Fibroblast of pulmonary artery (primary cell): ENCODE measurements around the gene FAM131C.

ENCODE experiments used
- DNase-seq: peaks from one replicate; pipeline ENCODE4 v3.0.0-alpha.2; 2010; ENCODE audit warnings: low read depth
- H3K4me3 ChIP-seq: replicated peaks from 2 replicates; pipeline ENCODE4 v1.5.1; 2011; ENCODE audit warnings: low read depth, mild to moderate bottlenecking, control low read depth, low read length, moderate library complexity
- TF ChIP-seq, protein P1 (sequence below): IDR thresholded peaks from 2 replicates; pipeline ENCODE4 v1.5.1; 2011; ENCODE audit warnings: mild to moderate bottlenecking, control low read depth, low read length, inconsistent platforms; ENCODE audit errors: missing control alignments

The FAM131C gene

DNA sequence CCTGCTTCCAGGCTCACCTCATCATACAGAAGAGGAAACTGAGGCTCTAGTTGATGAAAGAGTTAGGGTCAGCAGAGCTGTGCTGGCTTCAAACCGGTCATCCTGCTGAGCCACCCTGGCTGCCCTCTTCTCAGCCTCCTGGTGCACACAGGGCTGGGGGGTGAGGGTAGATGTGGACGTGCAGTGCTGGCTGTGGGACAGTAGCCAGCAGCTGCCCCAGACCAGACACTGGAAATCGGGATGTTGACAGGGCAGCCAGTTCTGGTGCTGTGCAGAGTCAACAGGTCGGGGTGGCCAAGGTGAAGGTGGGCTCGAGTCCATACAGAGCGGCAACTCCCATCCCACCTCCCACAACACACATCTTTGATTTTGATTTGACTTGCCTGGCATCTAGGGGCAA is 53.1 kb downstream of the FAM131C start:
- H3K4me3 ChIP-seq, result no peak overlapping the region
- no peak for DNase-seq
- TF ChIP-seq, protein P1, sequence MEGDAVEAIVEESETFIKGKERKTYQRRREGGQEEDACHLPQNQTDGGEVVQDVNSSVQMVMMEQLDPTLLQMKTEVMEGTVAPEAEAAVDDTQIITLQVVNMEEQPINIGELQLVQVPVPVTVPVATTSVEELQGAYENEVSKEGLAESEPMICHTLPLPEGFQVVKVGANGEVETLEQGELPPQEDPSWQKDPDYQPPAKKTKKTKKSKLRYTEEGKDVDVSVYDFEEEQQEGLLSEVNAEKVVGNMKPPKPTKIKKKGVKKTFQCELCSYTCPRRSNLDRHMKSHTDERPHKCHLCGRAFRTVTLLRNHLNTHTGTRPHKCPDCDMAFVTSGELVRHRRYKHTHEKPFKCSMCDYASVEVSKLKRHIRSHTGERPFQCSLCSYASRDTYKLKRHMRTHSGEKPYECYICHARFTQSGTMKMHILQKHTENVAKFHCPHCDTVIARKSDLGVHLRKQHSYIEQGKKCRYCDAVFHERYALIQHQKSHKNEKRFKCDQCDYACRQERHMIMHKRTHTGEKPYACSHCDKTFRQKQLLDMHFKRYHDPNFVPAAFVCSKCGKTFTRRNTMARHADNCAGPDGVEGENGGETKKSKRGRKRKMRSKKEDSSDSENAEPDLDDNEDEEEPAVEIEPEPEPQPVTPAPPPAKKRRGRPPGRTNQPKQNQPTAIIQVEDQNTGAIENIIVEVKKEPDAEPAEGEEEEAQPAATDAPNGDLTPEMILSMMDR, result no peak

DNA sequence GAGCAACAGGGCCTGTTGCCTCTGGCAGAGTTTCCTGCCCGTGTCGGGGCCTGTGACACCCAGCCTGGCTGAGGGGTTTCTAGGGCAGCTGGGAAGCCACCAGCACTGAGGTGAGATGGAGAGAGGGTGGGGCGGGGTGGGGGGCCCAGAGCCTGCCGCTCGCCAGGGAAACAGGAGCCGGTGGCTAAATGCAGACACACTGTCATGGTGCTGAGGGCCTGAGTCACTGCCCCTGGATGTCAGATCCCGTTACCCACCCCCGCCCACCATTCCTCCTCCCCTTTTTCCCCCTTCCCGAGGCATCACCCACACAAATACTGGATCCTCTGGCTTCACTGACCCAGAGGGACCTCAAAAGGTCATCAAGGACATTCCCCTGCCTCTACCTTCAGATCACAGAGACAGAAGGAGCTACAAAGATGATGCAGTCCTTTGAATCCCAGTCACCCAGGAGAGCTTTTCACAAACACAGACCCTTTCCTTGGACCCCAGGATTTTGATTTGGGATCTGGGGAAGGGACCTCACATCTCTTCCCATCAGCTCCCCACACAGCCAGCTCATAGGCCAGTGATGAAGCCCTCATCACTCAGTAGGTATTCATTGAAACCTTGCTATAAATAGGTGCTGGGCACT is 53.7 kb downstream of the FAM131C start:
- TF ChIP-seq, protein P1, result no peak
- no peak for DNase-seq
- H3K4me3 ChIP-seq, result no peak overlapping the region

DNA sequence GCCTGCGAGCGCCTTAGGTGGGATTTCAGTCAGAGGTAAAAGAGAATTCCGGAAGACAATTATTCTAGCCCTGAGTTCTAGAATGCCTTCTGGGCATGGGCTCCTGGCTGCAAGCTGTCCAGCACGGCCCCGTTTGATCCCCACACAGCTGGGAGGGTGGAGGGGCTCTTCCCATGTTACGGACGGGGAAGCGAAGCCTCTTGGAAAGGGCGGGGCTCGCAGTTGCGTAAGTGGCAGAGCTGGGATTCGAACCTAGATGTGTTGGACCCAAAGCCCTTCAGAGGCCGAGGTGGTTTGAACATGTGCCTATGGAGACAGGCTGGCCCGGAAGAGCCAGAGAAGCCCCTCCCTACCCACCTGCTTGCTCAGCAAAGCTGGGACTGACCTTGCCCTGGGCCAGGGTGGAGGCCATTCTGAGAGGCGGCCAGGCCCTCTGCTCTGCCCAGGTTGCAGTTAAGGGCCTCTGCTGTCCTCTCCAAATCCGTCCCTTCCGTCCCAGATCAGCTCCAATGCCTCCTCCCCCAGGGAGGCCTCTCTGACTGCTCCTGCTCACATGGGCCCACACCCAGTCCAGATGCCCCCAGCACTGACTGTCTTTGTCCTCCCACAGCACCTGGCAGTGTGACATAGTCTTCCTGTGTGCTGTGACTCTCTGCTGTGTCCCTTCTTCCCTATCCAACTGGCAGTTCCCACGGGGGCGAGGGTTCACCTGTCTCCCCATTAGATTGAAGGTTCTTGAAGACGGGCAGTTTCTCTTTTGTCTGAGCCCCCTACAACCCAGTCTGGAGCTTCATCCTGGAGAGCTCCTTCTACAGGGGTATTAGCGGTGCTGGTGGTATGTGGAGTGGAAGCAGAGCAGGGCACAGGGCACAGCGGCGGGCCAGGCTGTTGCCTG is 54.5 kb downstream of the FAM131C start:
- H3K4me3 ChIP-seq, result no peak overlapping the region
- TF ChIP-seq, protein P1, result no peak
- DNase-seq, result no peak

DNA sequence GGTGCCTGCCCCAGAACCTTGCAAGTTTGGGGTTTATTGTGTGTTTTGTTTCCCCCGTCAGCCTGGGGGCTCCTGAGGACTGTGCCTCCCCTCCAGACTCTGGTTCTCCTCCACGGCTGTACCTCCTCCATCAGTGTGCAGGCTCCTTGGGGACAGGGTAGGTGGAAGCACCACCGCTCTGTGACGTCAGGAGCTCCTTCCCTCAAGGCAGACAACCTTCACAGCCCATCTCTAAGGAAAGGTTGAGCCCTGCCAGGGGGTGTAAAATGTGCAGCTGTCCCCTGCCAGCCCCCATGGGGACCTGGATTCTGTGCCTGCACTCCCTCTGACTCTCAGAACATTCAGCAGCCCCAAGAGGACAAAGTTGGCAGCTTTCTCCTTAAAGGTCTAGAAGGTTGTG is 55.1 kb downstream of the FAM131C start:
- no peak overlapping the region for H3K4me3 ChIP-seq
- TF ChIP-seq, protein P1, result no peak
- peak; percentile 11 for DNase-seq

DNA sequence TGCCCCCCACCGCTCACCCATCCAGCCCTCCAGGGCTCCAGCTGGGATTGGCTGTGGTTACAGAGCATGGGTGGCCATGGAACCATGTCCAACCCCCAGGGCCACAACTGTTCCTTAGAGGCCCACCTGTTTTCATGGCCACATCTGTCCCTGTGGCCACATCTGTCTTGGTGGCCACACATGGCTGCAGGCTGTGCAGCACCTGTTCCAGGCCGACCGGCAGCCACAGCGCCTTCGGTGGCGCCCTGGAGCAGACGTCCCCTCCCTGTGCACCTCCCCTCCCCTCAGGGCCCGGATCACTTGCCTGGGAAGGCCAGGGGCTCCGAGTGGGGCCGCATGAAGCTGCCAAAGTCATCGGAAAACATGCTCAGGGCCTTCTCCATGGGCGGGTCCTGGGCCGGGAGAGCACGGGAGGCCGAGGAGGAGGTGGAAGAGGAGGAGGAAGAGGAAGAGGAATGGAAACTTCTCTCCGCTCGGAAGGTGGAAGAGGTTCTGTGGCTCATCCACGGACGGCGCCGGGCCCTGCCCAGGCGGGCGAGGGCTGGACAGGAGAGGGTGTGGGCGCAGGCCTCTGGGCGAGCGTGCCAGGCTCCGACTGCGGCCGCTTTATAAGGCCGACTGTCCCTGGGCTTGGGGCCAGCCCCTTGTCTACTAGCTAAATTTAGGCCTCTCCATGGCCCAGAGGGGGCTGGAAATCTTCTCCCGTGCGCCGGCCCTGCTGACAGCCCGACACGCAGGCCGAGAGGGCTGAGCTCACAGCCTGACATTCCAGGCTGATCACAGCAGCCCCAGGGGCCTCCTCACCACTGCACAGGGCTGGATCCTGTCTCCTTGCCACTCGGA is 55.8 kb downstream of the FAM131C start, which contains the start of gene HSPB7:
Gene HSPB7 (minus strand): TSS at position 583 of the 843 bp plus-strand sequence. CDS start 80 bp downstream, at position 503.
- peak; percentile 80 for DNase-seq
- no peak within 1 kb of the TSS for H3K4me3 ChIP-seq
- TF ChIP-seq, protein P1, result no peak

DNA sequence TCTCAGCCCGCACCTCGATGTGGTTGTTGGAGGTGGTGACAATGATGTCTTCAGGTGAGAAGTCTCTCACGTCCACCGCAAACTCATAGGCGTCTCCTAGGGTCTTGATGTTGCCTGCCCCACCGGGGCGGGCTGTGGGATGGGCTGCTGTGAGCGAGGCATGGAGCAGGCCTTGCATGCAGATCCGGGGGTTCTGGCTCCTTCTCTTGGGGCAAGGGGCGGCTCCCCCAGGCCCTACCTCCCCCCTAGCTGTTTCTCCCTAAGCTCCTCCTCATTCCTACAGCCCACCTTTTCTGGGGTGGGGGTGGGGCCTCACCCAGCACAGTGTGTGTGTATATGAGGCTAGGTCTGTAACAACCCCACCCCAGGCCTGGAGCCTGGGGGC is 56.4 kb downstream of the FAM131C start:
- H3K4me3 ChIP-seq, result no peak overlapping the region
- DNase-seq, result no peak
- TF ChIP-seq, protein P1, result no peak
